Central memory CD8-positive, alpha-beta T cell (primary cell): ENCODE results near the gene MID1.

Experiments used
- ATAC-seq: fragments of 150-1000 bp; cut with Tn5 transposase; replicated peaks from 2 replicates; pipeline ENCODE4 v1.10.0; 2022; ENCODE audit warnings: mild to moderate bottlenecking, moderate FRiP score, moderate number of reproducible peaks; ENCODE audit not compliant: poor library complexity, severe bottlenecking; ENCODE audit errors: extremely low read depth
- DNase-seq, 2 donors: peaks; one replicate each; pipeline ENCODE4 v3.0.0; 2021; ENCODE audit warnings: low spot score in 2 of 2
- H3K27ac Mint-ChIP-seq: one replicate; pipeline ENCODE4 v1.8.0; 2022; ENCODE audit warnings: low read depth, mild to moderate bottlenecking, moderate library complexity, mixed read lengths
- H3K27me3 Mint-ChIP-seq: one replicate; pipeline ENCODE4 v1.8.0; 2022; ENCODE audit warnings: mixed read lengths
- H3K36me3 Mint-ChIP-seq: one replicate; pipeline ENCODE4 v1.8.0; 2022; ENCODE audit warnings: mild to moderate bottlenecking, moderate library complexity, mixed read lengths; ENCODE audit not compliant: insufficient read depth
- H3K4me1 Mint-ChIP-seq: one replicate; pipeline ENCODE4 v1.8.0; 2022; ENCODE audit warnings: mixed read lengths
- H3K4me3 Mint-ChIP-seq: one replicate; pipeline ENCODE4 v1.8.0; 2022; ENCODE audit warnings: mild to moderate bottlenecking, moderate library complexity, mixed read lengths
- H3K9me3 Mint-ChIP-seq: one replicate; pipeline ENCODE4 v1.8.0; 2022; ENCODE audit warnings: mixed read lengths

MID1 gene

GRCh38 chrX:10620121-10620699, at the start of gene MID1:
MID1 (minus strand) TSS chrX:10620585; CDS start chrX:10567547, 53,038 bp downstream.
- H3K4me3 Mint-ChIP-seq, result peak within 1 kb of the TSS; percentile 43
- H3K27me3 Mint-ChIP-seq, result peaks cover 37% of the 10 kb centered on the region
- H3K9me3 Mint-ChIP-seq, result no peaks in the 10 kb centered on the region
- no peaks in the 10 kb centered on the region for H3K4me1 Mint-ChIP-seq
- H3K36me3 Mint-ChIP-seq, result no peaks in the 10 kb centered on the region
- no peak for DNase-seq
- H3K27ac Mint-ChIP-seq, result no peak within 1 kb of the TSS
- no peak for ATAC-seq

- H3K36me3 Mint-ChIP-seq, result no peaks in the 10 kb centered on the region
- H3K4me1 Mint-ChIP-seq, result no peaks in the 10 kb centered on the region
- ATAC-seq (no peak), DNase-seq (no peak)
- no peaks in the 10 kb centered on the region for H3K9me3 Mint-ChIP-seq
- no peaks in the 10 kb centered on the region for H3K27me3 Mint-ChIP-seq
- H3K4me3 Mint-ChIP-seq, result no peak overlapping the region
- no peak overlapping the region for H3K27ac Mint-ChIP-seq
Observed at GRCh38 chrX:10667143-10667542, 46.8 kb upstream of the MID1 start.

- Mint-ChIP-seq H3K4me3 (no peak overlapping the region), H3K9me3 (no peaks in the 10 kb centered on the region), H3K4me1 (no peaks in the 10 kb centered on the region), H3K36me3 (no peaks in the 10 kb centered on the region), H3K27me3 (no peaks in the 10 kb centered on the region), H3K27ac (no peak overlapping the region)
- ATAC-seq, result no peak
- no peak for DNase-seq
Observed at GRCh38 chrX:10666102-10666501, 45.7 kb upstream of the MID1 start.

- ATAC-seq (no peak), DNase-seq (no peak)
- no peak overlapping the region for H3K27ac Mint-ChIP-seq
- H3K4me1 Mint-ChIP-seq, result no peaks in the 10 kb centered on the region
- H3K9me3 Mint-ChIP-seq, result no peaks in the 10 kb centered on the region
- no peaks in the 10 kb centered on the region for H3K27me3 Mint-ChIP-seq
- no peak overlapping the region for H3K4me3 Mint-ChIP-seq
- no peaks in the 10 kb centered on the region for H3K36me3 Mint-ChIP-seq
Observed at GRCh38 chrX:10665681-10666080, 45.3 kb upstream of the MID1 start.

- H3K27me3 Mint-ChIP-seq, result no peaks in the 10 kb centered on the region
- H3K4me1 Mint-ChIP-seq, result no peaks in the 10 kb centered on the region
- H3K27ac Mint-ChIP-seq, result no peak overlapping the region
- H3K4me3 Mint-ChIP-seq, result no peak overlapping the region
- DNase-seq, result no peak
- peaks cover 5% of the 10 kb centered on the region for H3K9me3 Mint-ChIP-seq
- no peaks in the 10 kb centered on the region for H3K36me3 Mint-ChIP-seq
- no peak for ATAC-seq
Observed at GRCh38 chrX:10660171-10660570, 39.8 kb upstream of the MID1 start.

- ATAC-seq (no peak), DNase-seq (no peak)
- H3K27ac Mint-ChIP-seq, result no peak overlapping the region
- H3K9me3 Mint-ChIP-seq, result peaks cover 11% of the 10 kb centered on the region
- no peaks in the 10 kb centered on the region for H3K4me1 Mint-ChIP-seq
- no peaks in the 10 kb centered on the region for H3K27me3 Mint-ChIP-seq
- H3K4me3 Mint-ChIP-seq, result no peak overlapping the region
- H3K36me3 Mint-ChIP-seq, result no peaks in the 10 kb centered on the region
Observed at GRCh38 chrX:10656214-10656613, 35.8 kb upstream of the MID1 start.

- ATAC-seq, result no peak
- no peaks in the 10 kb centered on the region for H3K36me3 Mint-ChIP-seq
- H3K4me3 Mint-ChIP-seq, result no peak overlapping the region
- DNase-seq, result no peak
- H3K27ac Mint-ChIP-seq, result no peak overlapping the region
- H3K9me3 Mint-ChIP-seq, result peaks cover 11% of the 10 kb centered on the region
- no peaks in the 10 kb centered on the region for H3K27me3 Mint-ChIP-seq
- H3K4me1 Mint-ChIP-seq, result no peaks in the 10 kb centered on the region
Observed at GRCh38 chrX:10654960-10655359, 34.6 kb upstream of the MID1 start.

- Mint-ChIP-seq H3K9me3 (peaks cover 11% of the 10 kb centered on the region), H3K4me3 (no peak overlapping the region), H3K36me3 (no peaks in the 10 kb centered on the region), H3K27me3 (no peaks in the 10 kb centered on the region), H3K27ac (no peak overlapping the region), H3K4me1 (no peaks in the 10 kb centered on the region)
- no peak for ATAC-seq
- no peak for DNase-seq
Observed at GRCh38 chrX:10653302-10653701, 32.9 kb upstream of the MID1 start.

- ATAC-seq (no peak), DNase-seq (no peak)
- no peaks in the 10 kb centered on the region for H3K36me3 Mint-ChIP-seq
- H3K9me3 Mint-ChIP-seq, result peaks cover 10% of the 10 kb centered on the region
- H3K4me3 Mint-ChIP-seq, result no peak overlapping the region
- H3K27me3 Mint-ChIP-seq, result no peaks in the 10 kb centered on the region
- no peak overlapping the region for H3K27ac Mint-ChIP-seq
- no peaks in the 10 kb centered on the region for H3K4me1 Mint-ChIP-seq
Observed at GRCh38 chrX:10649265-10649664, 28.9 kb upstream of the MID1 start.

- Mint-ChIP-seq H3K9me3 (peaks cover 10% of the 10 kb centered on the region), H3K27ac (no peak overlapping the region), H3K36me3 (no peaks in the 10 kb centered on the region), H3K4me1 (no peaks in the 10 kb centered on the region), H3K27me3 (no peaks in the 10 kb centered on the region), H3K4me3 (no peak overlapping the region)
- ATAC-seq, result no peak
- DNase-seq, result no peak
Observed at GRCh38 chrX:10648614-10649013, 28.2 kb upstream of the MID1 start.

GRCh38 chrX:10636851-10637250, 16.5 kb upstream of the MID1 start:
- no peak for ATAC-seq
- Mint-ChIP-seq H3K36me3 (no peaks in the 10 kb centered on the region), H3K27ac (no peak overlapping the region), H3K4me3 (no peak overlapping the region), H3K4me1 (no peaks in the 10 kb centered on the region), H3K9me3 (no peaks in the 10 kb centered on the region), H3K27me3 (no peaks in the 10 kb centered on the region)
- no peak for DNase-seq

GRCh38 chrX:10636337-10636736, 16.0 kb upstream of the MID1 start:
- ATAC-seq, result no peak
- no peak for DNase-seq

GRCh38 chrX:10634392-10635161, 14.2 kb upstream of the MID1 start:
- Mint-ChIP-seq H3K9me3 (no peaks in the 10 kb centered on the region), H3K27me3 (no peaks in the 10 kb centered on the region), H3K27ac (no peak overlapping the region), H3K36me3 (no peaks in the 10 kb centered on the region), H3K4me1 (no peaks in the 10 kb centered on the region), H3K4me3 (no peak overlapping the region)
- no peak for ATAC-seq
- no peak for DNase-seq

More at GRCh38 chrX:10636337-10636736, 16.0 kb upstream of the MID1 start:
- H3K4me1 Mint-ChIP-seq, result no peaks in the 10 kb centered on the region
- no peaks in the 10 kb centered on the region for H3K9me3 Mint-ChIP-seq
- no peaks in the 10 kb centered on the region for H3K27me3 Mint-ChIP-seq
- no peak overlapping the region for H3K27ac Mint-ChIP-seq
- no peak overlapping the region for H3K4me3 Mint-ChIP-seq
- no peaks in the 10 kb centered on the region for H3K36me3 Mint-ChIP-seq
